ENCODE data around the gene AMER2.

DNA sequence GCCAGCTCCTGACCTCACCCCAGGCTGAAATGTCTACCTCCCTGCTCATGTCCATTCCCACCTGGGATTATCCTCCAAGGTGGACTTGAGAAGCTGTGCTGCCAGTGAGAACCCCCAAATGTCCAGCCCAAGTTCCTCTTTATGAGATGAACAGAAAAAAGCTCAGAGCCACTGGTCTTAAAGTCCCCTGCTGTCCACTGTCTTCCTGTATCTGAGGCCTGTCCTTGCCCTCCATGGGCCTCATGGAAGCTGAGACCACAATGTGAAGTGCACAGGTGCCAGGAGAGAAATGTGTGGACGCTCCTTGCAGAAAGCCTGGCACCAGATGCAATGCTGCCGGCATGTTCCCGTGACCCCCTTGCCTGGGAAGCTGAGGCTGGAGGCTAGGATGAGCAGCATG lies 3.3 kb upstream of the AMER2 start:
- TF ChIP-seq, protein P1, sequence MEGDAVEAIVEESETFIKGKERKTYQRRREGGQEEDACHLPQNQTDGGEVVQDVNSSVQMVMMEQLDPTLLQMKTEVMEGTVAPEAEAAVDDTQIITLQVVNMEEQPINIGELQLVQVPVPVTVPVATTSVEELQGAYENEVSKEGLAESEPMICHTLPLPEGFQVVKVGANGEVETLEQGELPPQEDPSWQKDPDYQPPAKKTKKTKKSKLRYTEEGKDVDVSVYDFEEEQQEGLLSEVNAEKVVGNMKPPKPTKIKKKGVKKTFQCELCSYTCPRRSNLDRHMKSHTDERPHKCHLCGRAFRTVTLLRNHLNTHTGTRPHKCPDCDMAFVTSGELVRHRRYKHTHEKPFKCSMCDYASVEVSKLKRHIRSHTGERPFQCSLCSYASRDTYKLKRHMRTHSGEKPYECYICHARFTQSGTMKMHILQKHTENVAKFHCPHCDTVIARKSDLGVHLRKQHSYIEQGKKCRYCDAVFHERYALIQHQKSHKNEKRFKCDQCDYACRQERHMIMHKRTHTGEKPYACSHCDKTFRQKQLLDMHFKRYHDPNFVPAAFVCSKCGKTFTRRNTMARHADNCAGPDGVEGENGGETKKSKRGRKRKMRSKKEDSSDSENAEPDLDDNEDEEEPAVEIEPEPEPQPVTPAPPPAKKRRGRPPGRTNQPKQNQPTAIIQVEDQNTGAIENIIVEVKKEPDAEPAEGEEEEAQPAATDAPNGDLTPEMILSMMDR (IDR thresholded peaks at IDR 0.05), result no peak
- TF ChIP-seq POLR2A (IDR thresholded peaks at IDR 0.05), result no peak

Measured in sigmoid colon (tissue), 3 donors.